Sigmoid colon (tissue), 7 donors: ENCODE results near the gene DNAJC25. TPM values are rescaled to one million over a fixed set of nuclear protein-coding genes. Genes with fewer than 3 reads are reported as not detected.
A peak's percentile ranks its signal among the peaks of the same experiment; 100 is the strongest.

Experiments used
- DNase-seq: peaks from one replicate; pipeline ENCODE4 v3.0.0-alpha.2; 2019
- H3K27ac ChIP-seq, 4 donors: fragments of 200-600 bp; sonication (generic); one replicate each; pipeline ENCODE4 v1.5.1; 2016 to 2019; ENCODE audit warnings: mild to moderate bottlenecking in 1 of 4
- H3K27me3 ChIP-seq, 3 donors: fragments of 200-600 bp; sonication (generic); one replicate each; pipeline ENCODE4 v1.5.1; 2019; ENCODE audit warnings: mild to moderate bottlenecking in 1 of 3
- H3K36me3 ChIP-seq, 4 donors: fragments of 200-600 bp; sonication (generic); one replicate each; pipeline ENCODE4 v1.5.1; 2016 to 2019
- H3K4me1 ChIP-seq, 4 donors: fragments of 200-600 bp; sonication (generic); one replicate each; pipeline ENCODE4 v1.5.1; 2017 to 2019
- H3K4me3 ChIP-seq, 4 donors: fragments of 200-600 bp; sonication (generic); one replicate each; pipeline ENCODE4 v1.5.1; 2017 to 2019; ENCODE audit warnings: mild to moderate bottlenecking in 2 of 4, moderate library complexity in 1 of 4
- H3K9me3 ChIP-seq, 4 donors: fragments of 200-600 bp in 3 of 4; sonication (generic) in 3 of 4; one replicate each; pipeline versions ENCODE4 v1.5.1 to v1.6.1; 2013 to 2019
- CTCF ChIP-seq, 4 experiments: fragments of 450-650 bp in 3 of 4; fragments of 200-600 bp in 1 of 4; IDR thresholded peaks; one replicate each; pipeline ENCODE4 v1.5.1; 2016 to 2019; ENCODE audit warnings: antibody characterized with exemption in 4 of 4, mild to moderate bottlenecking in 3 of 4, moderate library complexity in 2 of 4
- EP300 ChIP-seq, 4 donors: sonication (generic); formaldehyde crosslinking; IDR thresholded peaks; one replicate each; pipeline ENCODE4 v1.6.1; 2017; ENCODE audit warnings: antibody characterized with exemption in 4 of 4
- POLR2A ChIP-seq, 2 donors: fragments of 450-650 bp; IDR thresholded peaks; one replicate each; pipeline ENCODE4 v1.6.1; 2016; ENCODE audit warnings: antibody characterized with exemption in 2 of 2, mild to moderate bottlenecking in 2 of 2, moderate library complexity in 2 of 2
- POLR2AphosphoS5 ChIP-seq, 4 donors: sonication (generic); formaldehyde crosslinking; IDR thresholded peaks; one replicate each; pipeline ENCODE4 v1.6.1; 2017; ENCODE audit warnings: antibody characterized with exemption in 4 of 4
- WGBS, 2 donors: extraction: QIAGEN DNeasy Blood & Tissue Kit; methylation state at CpG; one replicate each; pipeline ENCODE4 v1.1.7; 2013; 5-methylcytosine and 5-hydroxymethylcytosine counted together
- intact Hi-C: fragments of 100-400 bp; cut with DNase I; formaldehyde crosslinking; loops from one replicate; pipeline ENCODE4 v1.15.1; 2023
- polyA plus RNA-seq, 3 donors: library from polyadenylated mRNA; stranded (reverse); fragments of 200-250 nt; gene quantifications; one replicate each; pipeline ENCODE4 v1.2.3, GENCODE V29; 2013
- total RNA-seq, 4 donors: library from RNA; depleted of rRNA; stranded (reverse); fragments of >200 nt; gene quantifications; one replicate each; pipeline ENCODE4 v1.1.0, GENCODE V29; 2016
- donor health status: healthy with polysubstance abuse.
- donor health status: Bipolar disorder and iron deficiency.
- donor health status: healthy.

Gene DNAJC25
- total and polyA plus RNA-seq, 7 donors: 1.8 to 11.5 (median 7.4) TPM

- intact Hi-C loops: no loop called here
- WGBS, 2 donors: 95 to 96% methylated on average over 3 of the region's 3 CpGs
- Histone ChIP-seq H3K4me3 (no peak overlapping the region), H3K27ac (no peak overlapping the region), H3K27me3 (no peaks in the 10 kb centered on the region), H3K36me3 (peaks cover 0 to 6% (median 0%) of the 10 kb centered on the region in 4 donors), H3K4me1 (peaks cover 0 to 15% (median 13%) of the 10 kb centered on the region in 4 donors), H3K9me3 (no peaks in the 10 kb centered on the region)
- no peak for TF ChIP-seq EP300 (IDR thresholded peaks at IDR 0.05)
- no peak for TF ChIP-seq POLR2A (IDR thresholded peaks at IDR 0.05)
- TF ChIP-seq POLR2AphosphoS5 (IDR thresholded peaks at IDR 0.05): no peak
- no peak for TF ChIP-seq CTCF (IDR thresholded peaks at IDR 0.05)
- no peak for DNase-seq
These were observed 28.6 kb downstream of the DNAJC25 start for GRCh38 chr9:111659691-111660090.

GRCh38 chr9:111661150-111661801 lies 30.1 kb downstream of the DNAJC25 start, which contains the start of gene GNG10:
TSS of gene GNG10 (plus strand) at chr9:111661605. CDS start at chr9:111661635, 30 bp downstream.
- Histone ChIP-seq H3K4me1 (peaks cover 0 to 15% (median 13%) of the 10 kb centered on the region in 4 donors), H3K4me3 (peak within 1 kb of the TSS; percentile 60 to 82 (median 74)), H3K9me3 (no peaks in the 10 kb centered on the region), H3K27me3 (no peaks in the 10 kb centered on the region), H3K27ac (peak within 1 kb of the TSS; percentile 76 to 85 (median 83)), H3K36me3 (no peaks in the 10 kb centered on the region)
- TF ChIP-seq POLR2AphosphoS5 (IDR thresholded peaks at IDR 0.05) (peak in 3 of 4 donors; percentile 37 to 56 (median 43)), EP300 (IDR thresholded peaks at IDR 0.05) (no peak)
- WGBS, 2 donors: 0% methylated on average over 61 of the region's 61 CpGs
- DNase-seq: peak; percentile 74
- intact Hi-C loops: no loop called here

GRCh38 chr9:111661802-111662521 lies 30.8 kb downstream of the DNAJC25 start:
- peak; percentile 65 for DNase-seq
- H3K27ac ChIP-seq: peak overlapping the region; percentile 76 to 85 (median 83)
- intact Hi-C loops: no loop called here
- peaks cover 0 to 15% (median 13%) of the 10 kb centered on the region in 4 donors for H3K4me1 ChIP-seq
- no peak for TF ChIP-seq CTCF (IDR thresholded peaks at IDR 0.05)
- no peak for TF ChIP-seq EP300 (IDR thresholded peaks at IDR 0.05)
- no peak for TF ChIP-seq POLR2A (IDR thresholded peaks at IDR 0.05)
- TF ChIP-seq POLR2AphosphoS5 (IDR thresholded peaks at IDR 0.05): no peak
- no peaks in the 10 kb centered on the region for H3K9me3 ChIP-seq
- H3K4me3 ChIP-seq: peak overlapping the region; percentile 60 to 82 (median 74)
- H3K27me3 ChIP-seq: no peaks in the 10 kb centered on the region
- 1% methylated on average over 57 of the region's 57 CpGs for WGBS, 2 donors
- peaks cover 0 to 5% (median 1%) of the 10 kb centered on the region in 4 donors for H3K36me3 ChIP-seq

GRCh38 chr9:111662576-111663300 lies 31.6 kb downstream of the DNAJC25 start:
- peaks cover 0 to 15% (median 13%) of the 10 kb centered on the region in 4 donors for H3K4me1 ChIP-seq
- H3K27me3 ChIP-seq: no peaks in the 10 kb centered on the region
- no peak for DNase-seq
- TF ChIP-seq POLR2AphosphoS5 (IDR thresholded peaks at IDR 0.05) (no peak), EP300 (IDR thresholded peaks at IDR 0.05) (no peak), CTCF (IDR thresholded peaks at IDR 0.05) (no peak), POLR2A (IDR thresholded peaks at IDR 0.05) (no peak)
- intact Hi-C loops: no loop called here
- H3K27ac ChIP-seq: peak overlapping the region; percentile 76 to 85 (median 83)
- H3K9me3 ChIP-seq: no peaks in the 10 kb centered on the region
- H3K4me3 ChIP-seq: peak overlapping the region; percentile 60 to 82 (median 74)
- 21 to 30% methylated on average over 7 of the region's 7 CpGs for WGBS, 2 donors
- H3K36me3 ChIP-seq: peaks cover 0 to 13% (median 5%) of the 10 kb centered on the region in 4 donors
